H9 (cell line): Measurements from ENCODE around the gene ACER3. TPM values are rescaled to one million over a fixed set of nuclear protein-coding genes. Genes with fewer than 3 reads are reported as not detected.

Experiments used
- DNase-seq: peaks from one replicate; pipeline ENCODE4 v3.0.0-alpha.2; 2017
- H2AFZ ChIP-seq: one replicate; pipeline ENCODE4 v1.6.1; 2013; ENCODE audit warnings: mild to moderate bottlenecking, low read length, control low read depth, moderate library complexity
- H2AK5ac ChIP-seq: 2 replicates; pipeline ENCODE4 v1.6.1; 2013; ENCODE audit warnings: low read length, control low read depth, mixed read lengths; ENCODE audit not compliant: insufficient read length
- H2BK120ac ChIP-seq: one replicate; pipeline ENCODE4 v1.6.1; 2013; ENCODE audit warnings: low read depth, mild to moderate bottlenecking, low read length, control low read depth, inconsistent platforms; ENCODE audit not compliant: poor library complexity, severe bottlenecking
- H2BK12ac ChIP-seq: 2 replicates; pipeline ENCODE4 v1.6.1; 2013; ENCODE audit warnings: low read length, control low read depth, mixed read lengths, low read depth; ENCODE audit not compliant: insufficient read length
- H2BK15ac ChIP-seq: 2 replicates; pipeline ENCODE4 v1.6.1; 2013; ENCODE audit warnings: low read depth, low read length, control low read depth
- H2BK20ac ChIP-seq: one replicate; pipeline ENCODE4 v1.6.1; 2013; ENCODE audit warnings: low read depth, mild to moderate bottlenecking, low read length, control low read depth, inconsistent platforms; ENCODE audit not compliant: poor library complexity, severe bottlenecking
- H2BK5ac ChIP-seq: 2 replicates; pipeline ENCODE4 v1.6.1; 2013; ENCODE audit warnings: low read length, control low read depth, mixed read lengths; ENCODE audit not compliant: insufficient read length
- H3K14ac ChIP-seq: 2 replicates; pipeline ENCODE4 v1.6.1; 2013; ENCODE audit warnings: low read length, control low read depth; ENCODE audit not compliant: insufficient read depth
- H3K18ac ChIP-seq: 2 replicates; pipeline ENCODE4 v1.6.1; 2013; ENCODE audit warnings: low read depth, mild to moderate bottlenecking, mixed read lengths, low read length, control low read depth; ENCODE audit not compliant: insufficient read length
- H3K23ac ChIP-seq: 2 replicates; pipeline ENCODE4 v1.6.1; 2013; ENCODE audit warnings: low read length, control low read depth, mixed read lengths, low read depth; ENCODE audit not compliant: insufficient read length
- H3K23me2 ChIP-seq: 2 replicates; pipeline ENCODE4 v1.6.1; 2013; ENCODE audit warnings: low read depth, mild to moderate bottlenecking, mixed read lengths, low read length, control low read depth; ENCODE audit not compliant: insufficient read length, poor library complexity, severe bottlenecking
- H3K27ac ChIP-seq: 2 replicates; pipeline ENCODE4 v1.5.1; 2013; ENCODE audit warnings: low read length, control low read depth, mixed read lengths, low read depth; ENCODE audit not compliant: insufficient read length
- H3K27me3 ChIP-seq: 2 replicates; pipeline ENCODE4 v1.6.1; 2013; ENCODE audit warnings: low read length, control low read depth, inconsistent platforms; ENCODE audit not compliant: insufficient read depth
- H3K4ac ChIP-seq: 2 replicates; pipeline ENCODE4 v1.6.1; 2013; ENCODE audit warnings: low read depth, mild to moderate bottlenecking, control low read depth, inconsistent platforms, low read length, moderate library complexity
- H3K4me1 ChIP-seq: 2 replicates; pipeline ENCODE4 v1.6.1; 2013; ENCODE audit warnings: low read length, control low read depth, inconsistent platforms; ENCODE audit not compliant: insufficient read depth
- H3K4me2 ChIP-seq: 2 replicates; pipeline ENCODE4 v1.6.1; 2013; ENCODE audit warnings: low read length, control low read depth, mixed read lengths; ENCODE audit not compliant: insufficient read length, insufficient read depth
- H3K56ac ChIP-seq: 2 replicates; pipeline ENCODE4 v1.6.1; 2013; ENCODE audit warnings: low read depth, mild to moderate bottlenecking, mixed read lengths, low read length, control low read depth; ENCODE audit not compliant: insufficient read length
- H3K79me1 ChIP-seq: 2 replicates; pipeline ENCODE4 v1.6.1; 2013; ENCODE audit warnings: low read depth, mild to moderate bottlenecking, moderate library complexity, low read length, control low read depth, inconsistent platforms; ENCODE audit not compliant: insufficient read depth, poor library complexity, severe bottlenecking
- H3K79me2 ChIP-seq: 2 replicates; pipeline ENCODE4 v1.6.1; 2013; ENCODE audit warnings: low read length, control low read depth, inconsistent platforms; ENCODE audit not compliant: insufficient read depth
- H3K9ac ChIP-seq: 2 replicates; pipeline ENCODE4 v1.6.1; 2013; ENCODE audit warnings: low read length, control low read depth, mixed read lengths; ENCODE audit not compliant: insufficient read length; ENCODE audit errors: extremely low read depth
- H3K9me3 ChIP-seq: one replicate; pipeline ENCODE4 v1.6.1; 2013; ENCODE audit warnings: low read depth, low read length, inconsistent platforms; ENCODE audit not compliant: control insufficient read depth
- H3T11ph ChIP-seq: one replicate; pipeline ENCODE4 v1.6.1; 2013; ENCODE audit warnings: mild to moderate bottlenecking, low read length, control low read depth, inconsistent platforms
- H4K20me1 ChIP-seq: one replicate; pipeline ENCODE4 v1.6.1; 2013; ENCODE audit not compliant: control insufficient read depth, insufficient read length, insufficient read depth
- H4K5ac ChIP-seq: 2 replicates; pipeline ENCODE4 v1.6.1; 2013; ENCODE audit warnings: low read depth, mild to moderate bottlenecking, mixed read lengths, low read length, control low read depth; ENCODE audit not compliant: insufficient read length
- H4K8ac ChIP-seq: replicated peaks from 2 replicates; pipeline ENCODE4 v1.6.1; 2013; ENCODE audit warnings: low read length, control low read depth, mixed read lengths, low read depth; ENCODE audit not compliant: insufficient read length
- H4K91ac ChIP-seq: 2 replicates; pipeline ENCODE4 v1.6.1; 2013; ENCODE audit warnings: low read depth, mild to moderate bottlenecking, moderate library complexity, mixed read lengths, low read length, control low read depth; ENCODE audit not compliant: insufficient read length
- H3K27ac Mint-ChIP-seq, 3 experiments: 2 replicates in 2 of 3; 3 replicates in 1 of 3; pipeline ENCODE4 v1.8.0; 2020 to 2021; ENCODE audit warnings: mixed read lengths in 3 of 3, mild to moderate bottlenecking in 1 of 3, moderate library complexity in 1 of 3
- H3K27me3 Mint-ChIP-seq: 2 replicates; pipeline ENCODE4 v1.8.0; 2021; ENCODE audit warnings: low read depth, mild to moderate bottlenecking, moderate library complexity, mixed read lengths
- H3K36me3 Mint-ChIP-seq, 3 experiments: 2 replicates in 2 of 3; 3 replicates in 1 of 3; pipeline ENCODE4 v1.8.0; 2020 to 2021; ENCODE audit warnings: low read depth in 3 of 3, mixed read lengths in 3 of 3; ENCODE audit not compliant: insufficient read depth in 1 of 3
- H3K4me1 Mint-ChIP-seq, 2 experiments: 2 replicates each; pipeline ENCODE4 v1.8.0; 2020; ENCODE audit warnings: mixed read lengths in 2 of 2
- H3K4me3 Mint-ChIP-seq, 2 experiments: 2 replicates in 1 of 2; 3 replicates in 1 of 2; pipeline ENCODE4 v1.8.0; 2020 to 2021; ENCODE audit warnings: mild to moderate bottlenecking in 2 of 2, mixed read lengths in 2 of 2, moderate library complexity in 1 of 2
- H3K9me3 Mint-ChIP-seq, 2 experiments: 2 replicates in 1 of 2; 3 replicates in 1 of 2; pipeline ENCODE4 v1.8.0; 2020; ENCODE audit warnings: mild to moderate bottlenecking in 2 of 2, mixed read lengths in 2 of 2, moderate library complexity in 1 of 2
- WGBS: extraction: QIAGEN DNeasy Blood & Tissue Kit; methylation state at CpG from one replicate; pipeline ENCODE4 v1.1.7; 2013; ENCODE audit warnings: missing lambda C conversion rate, low lambda C conversion rate, mixed read lengths; ENCODE audit not compliant: insufficient read length; ENCODE audit errors: extremely low coverage; 5-methylcytosine and 5-hydroxymethylcytosine counted together
- total RNA-seq: library from RNA; stranded (reverse); gene quantifications from 2 replicates; pipeline ENCODE4 v1.2.1, GENCODE V29; 2021
- TF ChIP-seq, protein P1 (sequence below): fragments of 200-600 bp; sonication (generic); conservative IDR thresholded peaks from 3 replicates; pipeline ENCODE4 v1.8.0; 2021; ENCODE audit warnings: antibody characterized with exemption, mild to moderate bottlenecking

The ACER3 gene
- total RNA-seq, 1 experiment from 2014 or later = 14.7 TPM

DNA sequence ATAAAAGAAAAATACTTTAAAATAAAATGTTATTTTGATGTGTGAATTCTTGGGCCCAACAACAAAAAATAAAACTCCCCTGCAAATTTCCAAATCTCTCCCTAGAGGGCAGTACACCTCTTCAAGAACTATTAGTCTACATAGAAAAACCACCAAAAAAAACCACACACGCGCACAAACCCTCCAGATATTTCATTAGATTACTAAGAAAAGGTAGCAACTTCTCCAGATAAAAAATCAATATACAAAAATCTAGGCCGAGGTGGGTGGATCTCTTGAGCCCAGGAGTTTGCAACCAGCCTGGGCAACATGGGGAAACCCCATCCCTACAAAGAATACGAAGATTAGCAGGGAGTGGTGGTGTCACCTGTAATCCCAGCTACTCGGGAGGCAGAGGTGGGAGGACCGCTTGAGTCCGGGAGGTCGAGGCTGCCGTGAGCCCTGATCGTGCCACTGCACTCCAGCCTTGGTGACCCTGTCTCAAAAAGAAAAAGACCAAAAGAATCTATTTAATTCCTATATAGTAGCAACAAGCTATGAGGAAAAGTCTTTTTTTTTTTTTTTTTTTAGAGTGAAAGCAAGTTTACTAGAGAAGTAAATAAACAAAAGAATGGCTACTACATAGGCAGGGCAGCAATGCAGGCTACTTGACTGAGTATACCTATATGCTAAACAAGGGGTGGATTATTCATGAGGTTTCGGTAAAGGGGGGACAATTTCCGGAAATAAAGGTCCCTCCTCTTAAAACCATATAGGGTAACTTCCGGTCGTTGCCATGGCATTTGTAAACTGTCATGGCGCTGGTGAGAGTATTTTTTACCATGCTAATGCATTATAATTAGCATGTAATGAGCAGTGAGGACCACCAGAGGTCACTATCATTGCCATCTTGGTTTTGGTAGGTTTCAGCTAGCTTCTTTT, 186.5 kb downstream of the ACER3 start:
- H4K8ac ChIP-seq = no peak overlapping the region
- peak; percentile 81 for DNase-seq
- no peaks in the 10 kb centered on the region for H3K79me2 ChIP-seq
- H3K79me1 ChIP-seq = no peaks in the 10 kb centered on the region
- no peak overlapping the region for H3K27ac ChIP-seq
- H3K56ac ChIP-seq = no peak overlapping the region
- peak overlapping the region; percentile 38 for H3K4me2 ChIP-seq
- H2BK5ac ChIP-seq = no peak overlapping the region
- no peak overlapping the region for H2BK15ac ChIP-seq
- H3K36me3 Mint-ChIP-seq = no peaks in the 10 kb centered on the region; a peak in 1 of 7 replicates
- no peaks in the 10 kb centered on the region for H3K9me3 ChIP-seq
- peaks cover 19% of the 10 kb centered on the region for H3K27me3 Mint-ChIP-seq
- peaks cover 2 to 3% of the 10 kb centered on the region in 2 experiments; a peak in 2 of 5 replicates for H3K9me3 Mint-ChIP-seq
- H3K23me2 ChIP-seq = no peaks in the 10 kb centered on the region
- H2BK120ac ChIP-seq = no peak overlapping the region
- peak overlapping the region; percentile 7 to 23; a peak in 3 of 5 replicates for H3K4me3 Mint-ChIP-seq
- no peak overlapping the region for H3K9ac ChIP-seq
- WGBS = no CpG with 5 or more reads among the region's 15 CpGs
- H3K18ac ChIP-seq = no peak overlapping the region
- no peaks in the 10 kb centered on the region for H4K20me1 ChIP-seq
- H3T11ph ChIP-seq = no peak overlapping the region
- H3K27ac Mint-ChIP-seq = peak overlapping the region in 2 of 3 experiments; percentile 52 to 71; a peak in 1 of 7 replicates
- TF ChIP-seq, protein P1, sequence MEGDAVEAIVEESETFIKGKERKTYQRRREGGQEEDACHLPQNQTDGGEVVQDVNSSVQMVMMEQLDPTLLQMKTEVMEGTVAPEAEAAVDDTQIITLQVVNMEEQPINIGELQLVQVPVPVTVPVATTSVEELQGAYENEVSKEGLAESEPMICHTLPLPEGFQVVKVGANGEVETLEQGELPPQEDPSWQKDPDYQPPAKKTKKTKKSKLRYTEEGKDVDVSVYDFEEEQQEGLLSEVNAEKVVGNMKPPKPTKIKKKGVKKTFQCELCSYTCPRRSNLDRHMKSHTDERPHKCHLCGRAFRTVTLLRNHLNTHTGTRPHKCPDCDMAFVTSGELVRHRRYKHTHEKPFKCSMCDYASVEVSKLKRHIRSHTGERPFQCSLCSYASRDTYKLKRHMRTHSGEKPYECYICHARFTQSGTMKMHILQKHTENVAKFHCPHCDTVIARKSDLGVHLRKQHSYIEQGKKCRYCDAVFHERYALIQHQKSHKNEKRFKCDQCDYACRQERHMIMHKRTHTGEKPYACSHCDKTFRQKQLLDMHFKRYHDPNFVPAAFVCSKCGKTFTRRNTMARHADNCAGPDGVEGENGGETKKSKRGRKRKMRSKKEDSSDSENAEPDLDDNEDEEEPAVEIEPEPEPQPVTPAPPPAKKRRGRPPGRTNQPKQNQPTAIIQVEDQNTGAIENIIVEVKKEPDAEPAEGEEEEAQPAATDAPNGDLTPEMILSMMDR = peak; percentile 81
- peaks cover 12 to 19% of the 10 kb centered on the region in 2 experiments for H3K4me1 Mint-ChIP-seq
- no peak overlapping the region for H2AK5ac ChIP-seq
- H3K4me1 ChIP-seq = no peaks in the 10 kb centered on the region
- no peak overlapping the region for H2AFZ ChIP-seq
- H2BK12ac ChIP-seq = no peak overlapping the region
- no peak overlapping the region for H4K5ac ChIP-seq
- H3K4ac ChIP-seq = no peak overlapping the region
- peaks cover 2% of the 10 kb centered on the region; the same call in 1 of the 2 replicates for H3K27me3 ChIP-seq
- H3K23ac ChIP-seq = no peak overlapping the region
- H4K91ac ChIP-seq = no peak overlapping the region
- H3K14ac ChIP-seq = no peak overlapping the region
- H2BK20ac ChIP-seq = no peak overlapping the region
